ENCODE results near the gene SH3BP5. TPM values are rescaled to one million over a fixed set of nuclear protein-coding genes. Genes with fewer than 3 reads are reported as not detected.

Gene SH3BP5
- total RNA-seq, 1 donor from 2014 or later = 41.1 TPM

DNA sequence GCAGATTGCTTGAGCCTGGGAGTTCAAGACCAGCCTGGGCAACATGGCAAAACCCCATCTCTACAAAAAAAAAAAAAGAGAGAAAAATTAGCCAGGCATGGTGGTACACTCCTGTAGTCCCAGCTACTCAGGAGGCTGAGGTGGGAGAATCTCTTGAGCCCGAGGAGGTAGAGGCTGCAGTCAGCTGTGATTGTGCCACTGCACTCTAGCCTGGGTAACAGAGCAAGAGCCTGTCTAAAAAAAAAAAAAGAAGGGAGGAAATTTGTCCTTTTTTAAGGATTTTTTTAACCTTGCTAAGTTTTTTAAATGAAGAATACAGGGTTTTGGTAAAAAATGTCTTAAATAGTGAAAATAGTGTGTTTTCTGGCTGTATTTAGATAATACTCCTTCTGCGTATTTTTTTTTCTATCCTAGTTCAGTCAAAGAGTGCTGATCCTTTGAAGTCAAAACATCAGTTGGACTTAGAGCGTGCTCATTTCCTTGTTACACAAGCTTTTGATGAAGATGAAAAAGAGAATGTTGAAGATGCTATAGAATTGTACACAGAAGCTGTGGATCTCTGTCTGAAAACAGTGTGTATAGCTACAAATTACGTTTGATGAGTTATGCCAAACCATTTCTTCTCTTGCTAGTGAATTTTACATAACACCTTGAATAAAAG, 115.2 kb downstream of the SH3BP5 start:
- TF ChIP-seq, protein P1, sequence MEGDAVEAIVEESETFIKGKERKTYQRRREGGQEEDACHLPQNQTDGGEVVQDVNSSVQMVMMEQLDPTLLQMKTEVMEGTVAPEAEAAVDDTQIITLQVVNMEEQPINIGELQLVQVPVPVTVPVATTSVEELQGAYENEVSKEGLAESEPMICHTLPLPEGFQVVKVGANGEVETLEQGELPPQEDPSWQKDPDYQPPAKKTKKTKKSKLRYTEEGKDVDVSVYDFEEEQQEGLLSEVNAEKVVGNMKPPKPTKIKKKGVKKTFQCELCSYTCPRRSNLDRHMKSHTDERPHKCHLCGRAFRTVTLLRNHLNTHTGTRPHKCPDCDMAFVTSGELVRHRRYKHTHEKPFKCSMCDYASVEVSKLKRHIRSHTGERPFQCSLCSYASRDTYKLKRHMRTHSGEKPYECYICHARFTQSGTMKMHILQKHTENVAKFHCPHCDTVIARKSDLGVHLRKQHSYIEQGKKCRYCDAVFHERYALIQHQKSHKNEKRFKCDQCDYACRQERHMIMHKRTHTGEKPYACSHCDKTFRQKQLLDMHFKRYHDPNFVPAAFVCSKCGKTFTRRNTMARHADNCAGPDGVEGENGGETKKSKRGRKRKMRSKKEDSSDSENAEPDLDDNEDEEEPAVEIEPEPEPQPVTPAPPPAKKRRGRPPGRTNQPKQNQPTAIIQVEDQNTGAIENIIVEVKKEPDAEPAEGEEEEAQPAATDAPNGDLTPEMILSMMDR (IDR thresholded peaks at IDR 0.05; ENCODE audit: unreplicated experiment) = no peak
- H3K27ac Mint-ChIP-seq (ENCODE audit: unreplicated experiment) = no peak overlapping the region
- no peaks in the 10 kb centered on the region for H3K27me3 Mint-ChIP-seq (ENCODE audit: unreplicated experiment)
- peaks cover 29% of the 10 kb centered on the region for H3K36me3 Mint-ChIP-seq (ENCODE audit: low read depth, unreplicated experiment)
- DNase-seq (ENCODE audit: low spot score) = no peak
- no peaks in the 10 kb centered on the region for H3K9me3 Mint-ChIP-seq (ENCODE audit: unreplicated experiment)
- no peak overlapping the region for H3K4me3 Mint-ChIP-seq (ENCODE audit: unreplicated experiment)
- no peaks in the 10 kb centered on the region for H3K4me1 Mint-ChIP-seq (ENCODE audit: unreplicated experiment)

DNA sequence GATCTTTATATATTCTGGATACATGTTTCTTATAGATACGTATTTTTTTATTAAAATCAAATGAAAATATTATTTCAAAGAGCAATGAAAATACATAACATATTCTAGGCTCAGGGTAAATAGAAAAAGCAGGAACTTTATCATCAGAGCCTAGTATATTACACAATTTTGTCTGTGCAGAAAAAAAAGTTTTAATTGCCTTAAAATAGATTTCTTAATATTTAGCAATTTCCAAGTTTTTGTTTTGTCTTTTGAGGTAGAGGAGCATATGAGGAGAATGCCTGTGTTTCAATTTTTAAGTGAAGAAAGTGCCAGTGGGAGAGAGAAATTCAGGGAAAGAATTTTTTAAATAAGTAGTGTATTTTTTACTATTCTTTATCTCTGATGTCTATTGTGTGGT, 115.9 kb downstream of the SH3BP5 start:
- Mint-ChIP-seq H3K4me3 (ENCODE audit: unreplicated experiment) (no peak overlapping the region), H3K27me3 (ENCODE audit: unreplicated experiment) (no peaks in the 10 kb centered on the region), H3K36me3 (ENCODE audit: low read depth, unreplicated experiment) (peaks cover 29% of the 10 kb centered on the region), H3K4me1 (ENCODE audit: unreplicated experiment) (no peaks in the 10 kb centered on the region), H3K9me3 (ENCODE audit: unreplicated experiment) (no peaks in the 10 kb centered on the region), H3K27ac (ENCODE audit: unreplicated experiment) (no peak overlapping the region)
- TF ChIP-seq, protein P1 (IDR thresholded peaks at IDR 0.05; ENCODE audit: unreplicated experiment) = no peak
- no peak for DNase-seq (ENCODE audit: low spot score)

DNA sequence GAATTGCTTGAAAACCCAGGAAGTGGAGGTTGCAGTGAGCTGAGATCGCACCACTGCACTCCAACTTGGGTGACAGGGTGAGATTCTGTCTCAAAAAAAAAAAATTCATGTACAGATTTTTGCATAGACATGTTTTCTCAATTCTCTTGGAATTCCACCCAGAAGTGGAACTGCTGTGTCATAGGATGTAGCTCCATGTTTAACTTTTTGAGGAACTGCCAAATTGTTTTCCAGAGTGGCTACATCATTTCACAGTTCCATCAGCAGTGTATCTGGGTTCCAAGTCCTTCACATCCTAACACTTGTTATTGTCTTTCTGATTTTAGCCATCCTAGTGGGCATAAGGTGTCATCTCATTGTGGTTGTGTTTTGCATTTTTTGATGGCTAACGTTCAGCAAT, 116.4 kb downstream of the SH3BP5 start:
- no peak for DNase-seq (ENCODE audit: low spot score)
- Mint-ChIP-seq H3K27ac (ENCODE audit: unreplicated experiment) (no peak overlapping the region), H3K36me3 (ENCODE audit: low read depth, unreplicated experiment) (peaks cover 29% of the 10 kb centered on the region), H3K27me3 (ENCODE audit: unreplicated experiment) (no peaks in the 10 kb centered on the region), H3K4me1 (ENCODE audit: unreplicated experiment) (no peaks in the 10 kb centered on the region), H3K4me3 (ENCODE audit: unreplicated experiment) (no peak overlapping the region), H3K9me3 (ENCODE audit: unreplicated experiment) (no peaks in the 10 kb centered on the region)
- TF ChIP-seq, protein P1 (IDR thresholded peaks at IDR 0.05; ENCODE audit: unreplicated experiment) = no peak

DNA sequence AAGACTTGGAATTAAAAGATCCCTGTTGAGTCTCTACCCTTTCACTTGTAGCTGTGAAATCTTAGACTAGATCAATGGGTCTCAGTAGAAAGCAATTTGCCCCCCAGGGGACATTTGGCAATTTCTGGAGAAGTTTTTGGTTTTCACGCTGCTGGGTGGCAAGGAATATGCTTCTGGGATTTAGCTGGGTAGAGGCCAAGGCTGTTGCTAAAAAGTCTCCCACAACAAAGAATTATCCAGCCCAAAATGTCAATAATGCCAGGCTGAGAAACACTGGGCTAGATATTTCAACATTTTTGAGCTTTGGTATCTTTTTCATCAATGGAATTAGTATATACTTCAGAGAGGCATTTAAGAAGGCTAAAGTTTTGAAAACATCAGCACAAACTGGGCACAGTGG, 117.6 kb downstream of the SH3BP5 start:
- peaks cover 22% of the 10 kb centered on the region for H3K36me3 Mint-ChIP-seq (ENCODE audit: low read depth, unreplicated experiment)
- H3K4me3 Mint-ChIP-seq (ENCODE audit: unreplicated experiment) = no peak overlapping the region
- TF ChIP-seq, protein P1 (IDR thresholded peaks at IDR 0.05; ENCODE audit: unreplicated experiment) = no peak
- no peaks in the 10 kb centered on the region for H3K9me3 Mint-ChIP-seq (ENCODE audit: unreplicated experiment)
- H3K4me1 Mint-ChIP-seq (ENCODE audit: unreplicated experiment) = no peaks in the 10 kb centered on the region
- no peaks in the 10 kb centered on the region for H3K27me3 Mint-ChIP-seq (ENCODE audit: unreplicated experiment)
- H3K27ac Mint-ChIP-seq (ENCODE audit: unreplicated experiment) = no peak overlapping the region
- DNase-seq (ENCODE audit: low spot score) = no peak

DNA sequence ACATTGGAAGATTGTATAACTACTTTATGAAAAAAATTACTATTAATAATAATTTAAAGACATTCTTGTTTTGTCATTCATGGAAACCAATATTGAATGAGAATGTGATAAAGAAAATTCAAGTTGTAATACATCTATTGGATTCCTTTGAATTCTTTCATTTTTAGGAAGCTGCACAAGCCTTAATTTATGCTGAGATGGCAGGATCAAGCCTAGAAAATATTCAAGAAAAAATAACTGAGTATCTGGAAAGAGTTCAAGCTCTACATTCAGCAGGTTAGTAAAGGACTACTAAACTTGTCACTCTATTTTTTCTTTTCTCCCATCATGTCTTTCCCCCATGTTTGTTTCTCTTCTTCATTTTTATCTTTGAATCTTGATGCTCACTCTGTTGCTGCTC, 120.4 kb downstream of the SH3BP5 start:
- Mint-ChIP-seq H3K27ac (ENCODE audit: unreplicated experiment) (no peak overlapping the region), H3K36me3 (ENCODE audit: low read depth, unreplicated experiment) (peaks cover 4% of the 10 kb centered on the region), H3K9me3 (ENCODE audit: unreplicated experiment) (no peaks in the 10 kb centered on the region), H3K4me1 (ENCODE audit: unreplicated experiment) (peaks cover 6% of the 10 kb centered on the region), H3K27me3 (ENCODE audit: unreplicated experiment) (peaks cover 2% of the 10 kb centered on the region), H3K4me3 (ENCODE audit: unreplicated experiment) (no peak overlapping the region)
- TF ChIP-seq, protein P1 (IDR thresholded peaks at IDR 0.05; ENCODE audit: unreplicated experiment) = no peak
- no peak for DNase-seq (ENCODE audit: low spot score)
